A204.1 (cell line): ENCODE results near the gene PIGO.
A peak's percentile ranks its signal among the peaks of the same experiment; 100 is the strongest.

ENCODE experiments used
- FAIRE-seq: peaks from 2 replicates; lab custom pipeline; 2012; peaks lifted over from hg19 to GRCh38; lab: Jason Lieb, UNC

Gene PIGO

DNA sequence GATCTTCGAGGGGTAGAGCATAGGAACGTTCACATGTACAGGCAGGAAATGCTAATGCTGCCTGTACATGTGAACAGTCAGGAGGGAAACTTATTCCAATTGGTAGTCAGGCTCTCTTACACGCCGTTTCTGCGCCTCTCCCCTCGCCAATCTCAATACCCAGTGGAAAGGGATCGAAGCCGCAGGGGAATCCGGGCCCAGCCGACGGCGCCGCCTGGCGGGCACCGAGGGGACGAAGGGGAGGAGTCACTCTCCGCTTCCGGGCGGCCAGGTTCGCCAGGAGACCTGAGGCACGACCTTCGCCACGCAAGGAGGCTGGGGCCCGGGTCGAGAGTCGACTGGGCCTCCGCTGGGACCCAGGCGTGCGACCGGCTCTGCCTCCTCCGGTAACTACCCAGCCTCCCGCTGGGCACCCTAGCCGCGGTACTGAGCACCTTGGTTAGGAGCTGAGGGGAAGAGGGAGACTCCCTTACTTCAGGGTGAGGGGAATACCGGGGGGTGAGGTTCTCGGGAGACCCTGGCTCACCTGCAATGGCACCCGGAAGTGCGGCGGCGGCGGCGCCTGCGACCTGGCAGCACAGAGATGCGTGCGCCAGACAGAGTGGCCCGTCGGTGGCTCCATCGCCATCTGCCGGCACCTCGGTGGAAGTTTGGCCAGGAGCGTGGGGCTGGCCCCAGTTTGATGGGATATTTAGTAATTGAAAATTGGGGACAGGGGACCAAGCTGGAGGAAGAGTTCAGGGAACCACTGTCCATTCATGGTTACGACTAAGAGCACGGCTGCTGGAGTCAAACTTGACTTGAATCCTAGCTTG, at the start of gene PIGO:
Gene PIGO, minus strand, starts transcription at position 557 of the 815 bp plus-strand sequence. CDS start 1,026 bp downstream, outside the sequence.
- FAIRE-seq = no peak

DNA sequence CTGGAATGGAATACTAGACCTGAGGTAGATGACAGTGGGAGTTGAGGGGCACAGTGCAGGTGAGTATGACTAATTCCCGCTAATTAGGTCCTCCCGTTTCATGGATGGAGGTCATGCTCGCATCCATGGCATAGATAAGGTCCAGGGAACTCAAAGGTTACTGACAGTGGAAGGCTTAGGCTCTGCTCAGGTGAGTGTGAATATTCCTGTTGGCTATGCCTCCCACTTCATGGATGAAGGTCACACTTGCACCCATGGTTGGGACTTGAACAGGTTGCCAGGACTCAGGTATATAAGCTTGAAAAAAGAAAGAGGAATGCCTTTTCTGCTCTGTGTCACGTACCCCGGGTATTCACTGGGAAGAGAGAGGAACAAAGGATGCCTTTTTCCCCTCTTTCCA, 45.6 kb upstream of the PIGO start:
- FAIRE-seq = no peak

DNA sequence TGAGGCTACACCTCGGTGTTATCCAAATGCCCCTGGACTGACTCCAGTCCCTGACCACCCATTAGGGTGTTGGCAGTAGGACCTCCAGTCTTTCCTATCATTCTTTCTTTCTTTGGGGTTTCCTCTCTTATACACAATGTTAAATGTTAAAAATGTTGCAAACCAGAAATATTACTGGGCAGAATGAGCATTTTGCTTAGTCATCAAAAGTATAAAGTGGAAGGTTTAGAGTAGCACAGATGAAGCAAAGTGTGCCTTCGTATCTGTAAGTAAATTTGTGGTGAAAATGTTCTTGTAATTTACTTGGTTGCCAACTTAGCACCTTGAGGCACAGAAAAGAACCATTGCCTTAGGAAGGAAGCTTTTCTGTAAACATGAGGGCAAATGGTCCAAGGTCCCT, 43.7 kb upstream of the PIGO start:
- no peak for FAIRE-seq

DNA sequence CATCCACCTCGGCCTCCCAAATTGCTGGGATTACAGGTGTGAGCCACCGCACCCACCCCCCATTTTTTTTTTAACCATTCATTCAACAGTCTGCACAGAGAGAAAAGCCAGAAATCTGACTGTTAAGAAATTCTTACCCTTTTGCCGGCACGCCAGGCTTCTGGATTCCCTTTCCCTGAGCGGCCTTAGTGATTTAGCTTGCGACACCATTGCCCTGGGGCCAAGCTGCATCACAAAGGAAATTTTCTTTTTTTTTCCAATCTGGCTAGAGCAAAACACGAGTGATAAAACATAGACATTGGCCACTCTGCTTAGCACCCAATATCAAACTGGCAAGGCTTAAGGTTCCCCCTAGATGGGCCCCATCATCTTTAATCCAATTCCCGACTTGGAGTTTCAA, 40.5 kb upstream of the PIGO start:
- FAIRE-seq = no peak

DNA sequence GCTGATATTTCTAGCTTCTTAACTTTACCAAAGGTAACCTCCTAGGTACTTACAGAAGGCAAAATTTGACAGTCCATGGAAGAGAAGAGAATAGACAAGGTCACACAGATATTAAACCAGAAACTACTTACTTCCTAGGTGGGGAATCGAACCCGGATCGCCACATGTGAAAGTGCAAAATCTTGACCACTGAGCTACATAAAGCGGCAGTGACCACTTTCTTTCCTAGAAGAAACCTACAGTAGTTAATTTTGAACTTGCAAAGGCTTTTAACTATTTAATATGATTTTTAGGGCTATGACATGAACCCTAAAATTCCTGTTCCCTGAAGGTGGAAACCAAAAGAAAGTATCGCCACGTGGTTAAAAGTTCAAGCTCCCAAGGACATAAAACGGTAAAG, 39.6 kb upstream of the PIGO start:
- no peak for FAIRE-seq

DNA sequence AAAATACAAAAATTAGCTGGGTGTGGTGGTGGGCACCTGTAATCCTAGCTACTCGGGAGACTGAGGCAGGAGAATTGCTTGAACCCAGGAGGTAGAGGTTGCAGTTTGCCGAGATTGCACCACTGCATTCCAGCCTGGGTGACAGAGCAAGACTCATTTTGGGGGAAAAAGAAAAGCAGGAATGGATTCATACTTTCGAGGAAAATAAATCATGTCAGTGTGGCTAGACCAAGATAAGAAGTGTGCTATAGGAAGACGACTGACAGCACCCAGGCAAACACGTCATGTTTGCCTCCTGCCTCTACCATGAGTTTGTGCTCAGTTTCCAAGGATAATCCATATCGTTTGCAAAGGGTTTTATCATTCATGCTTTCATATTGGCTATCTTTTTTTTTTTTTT, 38.5 kb upstream of the PIGO start:
- FAIRE-seq = no peak

DNA sequence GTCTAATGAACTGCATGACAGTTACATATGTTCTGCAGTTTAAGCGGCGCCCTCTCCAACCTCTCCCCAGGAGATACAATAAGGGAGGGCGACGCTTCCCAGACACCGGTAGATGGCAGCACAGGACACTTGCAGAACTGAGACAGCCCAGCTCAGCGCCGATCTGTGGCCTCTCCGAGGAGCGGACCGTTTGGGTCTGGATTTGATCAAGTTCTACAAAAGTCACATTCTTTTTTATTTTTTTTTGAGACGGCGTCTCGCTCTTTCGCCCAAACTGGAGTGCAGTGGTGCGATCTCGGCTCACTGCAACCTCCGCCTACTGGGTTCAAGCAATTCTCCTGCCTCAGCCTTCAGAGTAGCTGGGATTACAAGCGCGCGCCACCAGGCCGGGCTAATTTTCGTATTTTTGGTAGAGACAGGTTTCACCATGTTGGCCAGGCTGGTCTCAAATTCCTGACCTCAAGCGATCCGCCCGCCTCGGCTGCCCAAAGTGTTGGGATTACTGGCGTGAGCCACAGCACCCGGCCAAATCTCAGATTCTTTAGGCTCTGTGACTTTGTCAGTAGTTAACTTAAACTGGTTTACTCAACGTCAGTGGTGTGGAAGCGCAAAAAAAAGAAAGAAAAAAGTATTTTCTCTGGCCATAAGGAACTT, 20.6 kb upstream of the PIGO start:
- FAIRE-seq = peak; percentile 91

DNA sequence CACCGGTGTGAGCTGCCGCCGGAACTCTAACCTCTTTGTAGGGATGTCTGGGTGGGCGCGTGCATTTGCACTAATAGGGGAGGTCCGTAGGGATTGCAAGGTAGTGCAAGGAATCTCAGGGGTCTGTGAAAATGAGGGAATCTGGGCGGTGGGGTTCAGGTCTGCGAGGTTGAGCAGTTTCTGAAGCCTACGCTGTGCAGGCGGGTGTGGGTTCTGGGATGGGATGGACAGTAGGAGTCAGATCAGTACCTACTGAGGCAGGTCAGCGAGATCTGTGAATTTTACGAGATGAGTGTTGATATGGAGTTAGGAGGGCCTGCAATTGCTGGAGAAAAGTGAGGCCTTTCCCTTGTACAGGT, 20.1 kb upstream of the PIGO start:
- no peak for FAIRE-seq

DNA sequence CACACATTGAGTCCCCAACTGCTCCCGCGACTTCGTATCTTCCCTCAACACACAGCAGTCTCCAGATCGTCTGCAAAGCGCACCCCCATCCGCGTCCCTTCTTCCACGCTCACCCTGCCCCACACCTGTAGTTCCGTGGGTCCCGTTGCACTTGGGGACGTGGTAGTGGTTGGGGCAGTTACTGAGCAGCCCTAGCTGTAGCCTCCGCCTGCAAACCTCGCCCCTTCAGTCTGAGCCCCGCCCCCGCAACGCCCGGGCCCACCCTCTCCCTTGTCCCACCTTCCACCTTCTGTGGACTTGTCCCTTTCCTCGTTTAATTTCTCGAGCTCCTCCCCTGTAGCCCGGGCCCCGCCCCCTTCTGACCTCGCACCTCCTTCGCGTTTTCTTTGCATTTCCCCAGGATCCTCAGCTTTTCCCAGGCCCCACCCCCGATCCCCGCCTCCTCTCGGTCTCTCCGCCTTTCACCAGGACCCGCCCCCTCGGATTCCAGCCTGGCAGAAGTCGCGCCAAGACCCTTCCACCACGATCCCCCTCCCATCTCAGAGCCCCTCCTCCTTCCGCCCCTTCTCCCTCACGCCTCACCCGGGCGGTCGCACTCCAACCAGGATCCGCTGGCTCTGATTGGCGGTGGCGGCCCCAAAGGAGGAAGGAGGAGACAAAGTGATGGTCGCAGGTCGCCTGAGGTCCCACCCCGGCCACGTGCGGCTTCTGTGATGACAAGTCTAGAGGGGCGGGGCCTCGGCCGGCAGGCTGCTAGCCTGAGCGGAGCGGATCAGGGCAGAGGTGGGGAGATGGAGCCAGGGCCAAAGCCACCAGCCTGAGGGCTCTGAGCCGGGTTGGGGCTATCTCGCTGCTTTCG, 19.5 kb upstream of the PIGO start, which contains the start of gene ATOSB:
Gene ATOSB, minus strand, starts transcription at position 183 of the 859 bp plus-strand sequence. CDS start 7,588 bp downstream, outside the sequence.
- peak; percentile 96 for FAIRE-seq

DNA sequence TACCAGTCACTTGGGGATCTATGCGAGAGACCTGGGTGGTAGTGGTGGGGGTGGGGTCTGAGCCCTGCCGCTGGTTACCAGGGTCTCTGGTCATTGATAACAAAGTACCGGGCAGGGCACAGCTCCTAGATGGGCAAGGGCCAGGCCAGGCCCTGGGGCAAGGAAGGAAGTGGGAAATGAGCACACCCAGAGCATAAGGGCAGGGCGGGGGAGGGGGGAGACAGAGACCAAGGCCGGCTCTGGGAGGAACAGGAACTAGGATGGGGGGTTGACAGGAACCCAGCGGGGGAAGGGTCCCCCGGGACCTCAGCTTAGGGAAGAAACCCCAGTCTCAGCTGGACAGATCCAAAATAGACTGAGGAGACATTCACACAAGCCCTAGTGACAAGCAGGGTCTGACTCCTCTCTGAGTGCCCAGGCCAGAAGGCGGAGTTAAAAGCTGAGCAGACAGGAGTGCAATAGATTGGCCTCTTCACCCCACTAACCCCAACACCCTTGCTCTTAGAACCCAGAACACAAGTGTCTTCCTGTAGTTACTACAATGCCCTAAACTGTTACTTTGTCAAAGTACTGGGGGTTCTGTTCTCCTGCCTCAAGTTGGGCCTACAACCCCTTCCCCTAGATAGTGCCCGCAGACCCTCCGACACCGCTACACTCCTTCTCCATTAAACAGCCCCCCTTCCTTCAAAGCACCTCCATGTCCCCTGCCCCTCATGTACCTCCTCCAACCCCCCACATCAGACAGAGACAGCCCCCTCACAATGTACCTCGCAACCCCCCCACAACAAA, 18.6 kb upstream of the PIGO start:
- no peak for FAIRE-seq

DNA sequence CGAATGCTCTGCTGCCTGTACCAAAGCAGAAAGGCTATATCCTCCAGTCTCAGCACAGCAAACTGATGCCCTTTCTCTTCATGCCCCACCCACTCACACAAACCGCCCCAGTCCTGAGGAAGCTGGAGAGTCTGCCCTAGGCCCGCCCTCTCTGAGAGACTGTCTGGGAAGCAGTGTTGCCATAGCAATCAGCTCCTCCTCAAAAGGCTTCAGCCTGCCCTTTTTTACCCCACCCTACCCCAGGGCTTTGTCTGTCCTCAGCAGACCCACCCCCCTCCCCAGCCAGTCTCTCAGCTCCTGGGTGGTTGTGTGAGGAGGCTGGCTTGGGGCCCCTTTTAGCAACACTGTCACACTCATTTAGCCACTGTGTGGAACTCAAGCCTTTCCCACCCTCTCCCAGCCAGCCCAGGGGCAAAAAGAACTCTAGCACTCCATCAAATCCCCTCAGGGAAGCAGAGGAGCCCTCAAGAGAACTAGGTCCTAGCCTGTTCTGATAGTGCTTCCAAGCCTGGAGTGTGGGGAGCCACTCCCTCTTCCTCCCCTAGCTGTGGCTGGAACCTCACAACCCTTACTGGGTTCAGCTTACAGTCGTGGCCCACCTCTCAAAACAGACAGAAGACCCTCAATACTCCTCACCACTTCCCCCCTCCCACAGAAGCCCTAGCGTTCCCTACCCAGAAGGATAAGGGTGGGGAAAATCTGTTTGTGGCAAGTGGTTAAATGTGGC, 17.9 kb upstream of the PIGO start:
- peak; percentile 90 for FAIRE-seq

DNA sequence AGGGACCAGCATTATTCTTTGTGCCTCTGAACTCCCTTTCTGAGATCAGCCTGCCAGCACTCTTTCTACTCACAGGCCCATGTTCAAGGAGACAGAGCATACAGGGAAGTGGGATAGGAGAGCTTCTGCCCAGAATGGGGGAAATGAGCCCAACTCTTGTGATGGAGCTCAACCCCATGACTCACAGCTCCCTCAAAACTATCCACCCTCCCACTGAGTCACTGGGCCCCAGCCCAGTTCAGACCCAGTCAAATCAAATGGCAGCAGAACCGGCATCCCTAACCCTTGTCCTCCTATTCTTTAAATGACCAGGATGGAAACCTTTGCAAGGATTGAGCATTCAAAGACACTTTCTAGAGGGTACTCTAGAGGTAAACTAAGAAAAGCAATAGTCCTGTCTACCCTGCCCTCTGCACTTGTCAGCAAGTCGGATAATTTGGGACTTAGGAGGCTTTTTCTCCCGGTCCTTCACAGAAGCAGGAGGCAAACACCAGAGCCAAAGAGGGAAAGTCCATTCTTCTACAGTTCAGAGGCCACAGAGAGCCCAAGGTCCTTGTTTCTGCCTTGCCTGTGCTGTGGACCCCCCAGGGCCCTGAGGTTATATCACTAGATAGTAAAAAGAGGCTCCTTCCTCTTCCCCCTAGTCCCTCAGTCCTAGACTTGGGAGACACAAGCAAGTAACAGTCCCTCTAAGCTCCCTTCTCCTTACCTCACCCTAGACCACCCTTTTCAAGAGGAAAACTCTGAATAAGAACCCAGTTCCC, 16.0 kb upstream of the PIGO start:
- FAIRE-seq = no peak

DNA sequence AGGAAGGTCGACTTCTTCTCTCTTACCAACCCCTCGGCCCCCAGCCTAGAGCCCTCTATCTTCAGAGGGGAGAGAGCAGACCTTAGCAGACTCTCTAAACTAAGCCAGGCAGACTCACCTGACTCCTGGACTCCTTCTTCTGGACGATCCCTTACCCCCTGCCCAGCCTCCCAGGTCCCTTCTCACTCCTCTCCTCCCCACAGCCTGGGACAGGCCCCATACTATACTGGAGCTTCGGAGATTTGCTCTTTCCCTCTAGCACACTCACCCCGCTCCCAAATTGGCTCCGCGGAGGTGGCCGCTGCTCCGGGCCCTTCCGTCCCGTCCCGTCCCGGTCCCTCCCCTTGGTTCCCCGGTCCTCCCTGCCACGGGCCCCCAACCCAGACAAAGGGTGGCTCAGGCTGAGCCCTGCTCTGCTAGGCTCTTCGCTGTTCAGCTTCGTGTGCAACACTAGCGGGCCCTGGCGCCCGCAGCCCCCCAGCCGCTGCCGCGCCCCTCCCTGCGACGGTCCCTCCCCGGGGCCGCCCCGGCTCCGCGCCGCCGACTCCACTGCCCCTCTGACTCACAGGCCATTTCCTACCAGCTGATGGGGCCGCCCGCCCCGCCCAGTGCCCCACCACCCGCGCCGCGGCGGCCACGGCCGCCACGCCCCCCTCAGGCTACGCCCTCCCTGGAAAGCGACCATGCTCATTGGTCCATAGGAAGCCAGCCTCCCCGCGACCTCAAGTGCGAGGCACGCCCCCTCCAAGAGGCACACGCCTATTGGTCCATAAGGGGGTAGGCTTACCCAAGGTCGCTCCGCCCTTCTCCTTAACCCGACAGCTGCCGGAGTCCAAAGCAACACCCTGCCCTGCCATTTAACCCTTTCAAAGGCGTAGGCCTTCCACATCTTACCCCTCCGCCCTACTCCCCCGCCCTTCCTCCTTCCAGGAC, 14.9 kb upstream of the PIGO start:
- peak; percentile 74 for FAIRE-seq

DNA sequence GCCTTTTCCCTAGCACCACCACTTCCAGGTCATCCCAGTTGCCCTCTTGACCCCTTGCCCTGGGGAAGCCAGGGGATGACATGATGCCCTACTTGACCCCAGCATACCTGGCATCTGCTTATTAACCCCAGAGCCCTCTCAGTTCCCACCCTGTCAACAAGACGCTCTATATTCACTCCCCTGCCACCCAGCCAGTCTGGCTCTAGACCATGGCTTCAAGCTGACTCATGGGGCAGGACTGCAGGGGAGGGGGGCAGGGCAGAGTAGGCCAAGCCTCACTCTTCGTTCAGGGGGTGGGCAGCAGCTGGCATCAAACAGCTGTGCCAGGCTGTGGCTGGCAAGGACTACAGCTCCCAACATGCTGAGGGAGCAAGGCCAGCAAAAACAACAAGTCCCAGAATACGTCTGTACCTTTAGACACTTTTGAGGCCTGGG, 14.0 kb upstream of the PIGO start:
- FAIRE-seq = no peak

DNA sequence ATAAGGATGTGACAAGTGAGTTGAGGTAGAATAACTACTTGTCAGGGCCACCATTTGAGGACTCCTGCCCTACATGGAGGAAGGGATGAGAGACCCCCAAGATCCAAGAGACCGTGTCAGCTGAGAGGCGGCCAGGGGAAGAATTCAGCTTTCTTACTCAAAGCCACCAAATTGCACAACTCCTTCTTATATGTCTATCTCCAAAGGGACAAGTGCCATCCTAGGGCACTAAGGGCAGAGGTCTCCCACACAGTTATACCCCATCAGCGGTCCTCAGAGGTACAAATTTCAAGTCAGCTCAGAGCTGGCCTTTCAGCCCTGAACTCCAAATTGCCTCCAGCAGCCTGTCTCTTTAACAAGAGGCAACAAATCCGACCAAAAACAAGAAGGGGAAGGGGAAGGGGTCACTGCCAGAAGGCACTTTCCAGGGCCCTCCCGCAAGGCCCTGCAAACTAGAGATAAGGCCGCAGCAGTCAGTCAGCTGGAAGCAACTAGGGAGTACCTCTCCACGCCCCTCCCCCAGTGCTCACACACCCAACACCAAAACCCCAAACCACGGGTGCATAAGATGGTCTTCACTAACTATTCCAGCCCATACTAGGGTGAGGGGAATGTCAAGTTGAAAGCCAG, 12.7 kb upstream of the PIGO start:
- FAIRE-seq = no peak

DNA sequence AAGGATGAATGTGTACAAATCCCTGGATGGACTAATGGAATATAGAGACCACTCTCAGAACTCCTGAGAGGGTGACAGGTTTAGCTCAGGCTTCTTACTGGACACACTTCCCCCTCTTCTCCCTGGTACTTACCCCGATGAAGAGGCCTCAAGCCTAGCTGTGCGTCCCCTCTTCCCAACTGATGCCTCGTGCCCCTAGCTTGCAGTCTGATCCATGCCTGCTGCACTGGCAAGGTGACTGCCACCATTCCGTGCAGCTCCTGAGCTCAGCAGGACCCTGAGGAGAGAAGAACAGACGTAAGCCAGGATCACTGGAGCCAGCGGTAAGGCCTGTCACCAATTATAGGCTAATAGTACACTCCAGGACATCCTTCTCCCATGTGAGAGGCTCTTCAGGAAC, 12.1 kb upstream of the PIGO start:
- FAIRE-seq = no peak

DNA sequence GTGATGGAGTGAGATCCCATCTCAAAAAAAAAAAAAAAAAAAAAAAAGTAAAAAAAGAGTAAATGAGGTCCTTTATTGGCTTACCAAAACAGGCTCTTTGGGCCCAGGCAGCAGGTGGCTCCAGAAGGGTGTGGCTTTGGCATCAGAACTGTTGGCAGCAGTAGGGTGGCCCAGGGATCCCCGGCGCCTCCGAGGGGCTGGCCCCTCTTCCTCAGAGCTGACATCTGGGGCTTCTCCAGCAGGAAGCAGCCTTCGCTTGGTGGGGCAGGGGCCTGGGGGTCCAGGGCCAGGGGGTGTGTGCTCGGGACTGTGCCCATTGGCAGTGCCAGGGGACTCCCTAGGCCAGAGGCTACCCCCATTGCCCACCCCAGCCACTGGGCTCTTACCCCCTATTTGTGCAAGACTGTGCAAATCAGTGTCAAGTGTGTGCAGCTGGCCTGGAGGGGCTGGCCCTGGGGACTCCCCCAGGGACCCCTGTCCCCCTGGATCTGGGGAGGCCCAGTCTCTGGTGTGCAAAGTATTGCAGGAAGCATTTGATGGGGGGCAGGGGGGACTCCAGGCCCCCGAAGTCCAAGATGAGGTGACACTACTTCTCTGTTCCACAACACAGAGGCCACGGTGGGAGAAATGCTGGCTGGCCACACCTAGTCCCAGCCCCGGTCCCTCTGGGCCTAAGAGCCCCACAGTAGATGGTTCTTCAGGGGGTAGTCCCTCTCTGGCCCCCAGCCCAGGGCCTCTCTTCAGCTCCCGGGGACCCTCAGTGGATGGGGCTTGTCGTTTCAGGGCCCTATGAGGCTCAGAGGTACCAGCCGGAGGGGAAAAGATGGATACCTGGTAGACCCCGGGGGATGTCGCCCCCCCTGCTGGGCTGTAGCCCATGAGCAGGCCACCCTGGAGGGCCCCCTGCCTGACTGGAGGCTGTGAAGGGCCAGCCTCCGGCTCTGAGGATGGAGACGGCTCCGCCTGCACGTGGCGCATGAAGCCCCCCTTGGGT, 11.2 kb upstream of the PIGO start:
- FAIRE-seq = no peak

DNA sequence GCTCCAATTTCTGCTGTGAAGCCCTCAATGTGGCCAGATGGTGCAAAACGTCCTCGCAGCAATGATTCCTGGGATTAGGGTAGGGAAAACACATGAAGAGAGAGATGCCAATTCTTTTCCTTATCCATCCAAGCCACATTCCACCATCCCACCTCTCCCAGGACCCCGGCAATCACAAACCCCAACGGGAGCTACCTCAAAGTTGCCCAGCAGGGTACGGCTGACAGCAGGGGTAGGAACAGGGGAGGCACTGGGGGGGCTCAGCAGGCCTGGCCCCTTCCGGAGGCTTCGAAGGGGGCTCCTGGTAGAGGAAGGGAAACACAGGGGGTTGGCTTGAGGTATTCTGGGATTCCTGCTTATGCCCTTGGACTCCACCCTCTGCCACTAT, 9.9 kb upstream of the PIGO start:
- no peak for FAIRE-seq
